HT1080 (cell line): ENCODE data around the gene ADCY2. TPM values are rescaled to one million over a fixed set of nuclear protein-coding genes. Genes with fewer than 3 reads are reported as not detected.
"Not testable (repeated sequence)": the region's sequence is repeated elsewhere in the genome, so short reads cannot be mapped to it uniquely, and the experiment has no call there.

ENCODE experiments used
- DNase-seq: peaks from one replicate; pipeline ENCODE4 v3.0.0-alpha.2; 2015; ENCODE audit warnings: low read depth
- total RNA-seq: library from RNA; depleted of rRNA; stranded (reverse); fragments of >200 nt; shearing (Covaris generic); gene quantifications from 2 replicates; pipeline ENCODE4 v1.2.3, GENCODE V29; 2014

Gene ADCY2
- total RNA-seq, 1 experiment from 2014 or later = 0.35 TPM

GRCh38 chr5:7394889-7395431, 978 bp upstream of the ADCY2 start:
- no peak for DNase-seq

GRCh38 chr5:7395432-7395946, 449 bp upstream of the ADCY2 start:
- no peak for DNase-seq

GRCh38 chr5:7396713-7397454, 946 bp downstream of the ADCY2 start:
- no peak for DNase-seq

- no peak for DNase-seq
Measured at GRCh38 chr5:7397937-7398336, 2.0 kb downstream of the ADCY2 start.

GRCh38 chr5:7398596-7399280, 2.8 kb downstream of the ADCY2 start:
- DNase-seq = no peak

- DNase-seq = no peak
Measured at GRCh38 chr5:7405277-7405676, 9.3 kb downstream of the ADCY2 start.

GRCh38 chr5:7410936-7411511, 15.1 kb downstream of the ADCY2 start:
- DNase-seq = peak; percentile 10

- no peak for DNase-seq
Measured at GRCh38 chr5:7412409-7412808, 16.5 kb downstream of the ADCY2 start.

- DNase-seq = no peak
Measured at GRCh38 chr5:7415123-7415522, 19.2 kb downstream of the ADCY2 start.

- DNase-seq = no peak
Measured at GRCh38 chr5:7415587-7416535, 19.9 kb downstream of the ADCY2 start.

- no peak for DNase-seq
Measured at GRCh38 chr5:7418276-7418675, 22.3 kb downstream of the ADCY2 start.

GRCh38 chr5:7419367-7419766, 23.4 kb downstream of the ADCY2 start:
- DNase-seq = no peak

- DNase-seq = no peak
Measured at GRCh38 chr5:7419846-7420245, 23.9 kb downstream of the ADCY2 start.

- no peak for DNase-seq
Measured at GRCh38 chr5:7420510-7421280, 24.8 kb downstream of the ADCY2 start.

- no peak for DNase-seq
Measured at GRCh38 chr5:7422316-7423106, 26.6 kb downstream of the ADCY2 start.

- not testable (repeated sequence) for DNase-seq
Measured at GRCh38 chr5:7423231-7423630, 27.3 kb downstream of the ADCY2 start.

GRCh38 chr5:7425830-7426229, 29.9 kb downstream of the ADCY2 start:
- no peak for DNase-seq

- no peak for DNase-seq
Measured at GRCh38 chr5:7426284-7426683, 30.3 kb downstream of the ADCY2 start.

- no peak for DNase-seq
Measured at GRCh38 chr5:7434914-7435313, 39.0 kb downstream of the ADCY2 start.
